Hepatocyte (in vitro differentiated cells): ENCODE results near the gene KRTAP1-3. TPM values are rescaled to one million over a fixed set of nuclear protein-coding genes. Genes with fewer than 3 reads are reported as not detected.
"Not testable (repeated sequence)": the region's sequence is repeated elsewhere in the genome, so short reads cannot be mapped to it uniquely, and the experiment has no call there.

Experiments used
- DNase-seq: peaks from one replicate; pipeline ENCODE4 v3.0.0-alpha.2; 2016; ENCODE audit warnings: low spot score
- H2AFZ ChIP-seq: fragments of 200-600 bp; sonication (generic); 2 replicates; pipeline ENCODE4 v1.6.0; 2016; ENCODE audit warnings: antibody characterized with exemption, mild to moderate bottlenecking
- H3K27ac ChIP-seq: fragments of 200-600 bp; sonication (generic); 2 replicates; pipeline ENCODE4 v1.5.1; 2016; ENCODE audit warnings: mild to moderate bottlenecking
- H3K27me3 ChIP-seq: fragments of 200-600 bp; sonication (generic); 2 replicates; pipeline ENCODE4 v1.6.1; 2016
- H3K36me3 ChIP-seq: fragments of 200-600 bp; sonication (generic); replicated peaks from 2 replicates; pipeline ENCODE4 v1.5.1; 2016; ENCODE audit warnings: low read depth; ENCODE audit not compliant: insufficient read depth
- H3K4me1 ChIP-seq: fragments of 200-600 bp; sonication (generic); 2 replicates; pipeline ENCODE4 v1.5.1; 2016; ENCODE audit warnings: mild to moderate bottlenecking, moderate library complexity; ENCODE audit not compliant: insufficient read depth
- H3K4me2 ChIP-seq: fragments of 200-600 bp; sonication (generic); 2 replicates; pipeline ENCODE4 v1.6.0; 2016
- H3K4me3 ChIP-seq: fragments of 200-600 bp; sonication (generic); 2 replicates; pipeline ENCODE4 v1.5.1; 2016; ENCODE audit warnings: mild to moderate bottlenecking
- H3K79me2 ChIP-seq: fragments of 200-600 bp; sonication (generic); 2 replicates; pipeline ENCODE4 v1.6.0; 2017; ENCODE audit warnings: mild to moderate bottlenecking
- H3K9me2 ChIP-seq: fragments of 200-600 bp; sonication (generic); replicated peaks from 2 replicates; pipeline ENCODE4 v1.6.0; 2017; ENCODE audit warnings: mild to moderate bottlenecking; ENCODE audit not compliant: insufficient read depth
- H3K9me3 ChIP-seq: fragments of 200-600 bp; sonication (generic); 2 replicates; pipeline ENCODE4 v1.5.1; 2016; ENCODE audit warnings: low read depth, mild to moderate bottlenecking
- H4K20me1 ChIP-seq: fragments of 200-600 bp; sonication (generic); 2 replicates; pipeline ENCODE4 v1.6.0; 2016; ENCODE audit warnings: mild to moderate bottlenecking; ENCODE audit not compliant: insufficient read depth, poor library complexity, severe bottlenecking
- EZH2 ChIP-seq: fragments of 200-600 bp; sonication (generic); IDR thresholded peaks from 2 replicates; pipeline ENCODE4 v1.6.1; 2016; ENCODE audit warnings: antibody characterized with exemption, mild to moderate bottlenecking, borderline replicate concordance
- EZH2phosphoT487 ChIP-seq: fragments of 200-600 bp; sonication (generic); IDR thresholded peaks from one replicate; pipeline ENCODE4 v1.6.1; 2018; ENCODE audit warnings: antibody characterized with exemption, mild to moderate bottlenecking, low read depth, moderate library complexity; ENCODE audit not compliant: unreplicated experiment, severe bottlenecking
- WGBS: methylation state at CpG from one replicate; pipeline ENCODE4 v1.1.6; 2016; ENCODE audit warnings: low lambda C conversion rate; ENCODE audit errors: missing lambda C conversion rate; 5-methylcytosine and 5-hydroxymethylcytosine counted together
- polyA plus RNA-seq: library from polyadenylated mRNA; unstranded; fragments of >200 nt; fragmentation: Nextera tagmentation; extraction: Ambion mirVana; gene quantifications from 2 replicates; pipeline ENCODE4 v1.2.1, GENCODE V29; 2016
- total RNA-seq: library from RNA; depleted of rRNA; stranded (reverse); fragments of >200 nt; gene quantifications from 2 replicates; pipeline ENCODE4 v1.2.3, GENCODE V29; 2014
- TF ChIP-seq, protein P1 (sequence below): fragments of 200-600 bp; sonication (generic); IDR thresholded peaks from 2 replicates; pipeline ENCODE4 v1.5.1; 2016; ENCODE audit warnings: antibody characterized with exemption, mild to moderate bottlenecking; ENCODE audit not compliant: poor library complexity

The KRTAP1-3 gene
- total and polyA plus RNA-seq, 2 experiments from 2014 or later, result not detected

DNA sequence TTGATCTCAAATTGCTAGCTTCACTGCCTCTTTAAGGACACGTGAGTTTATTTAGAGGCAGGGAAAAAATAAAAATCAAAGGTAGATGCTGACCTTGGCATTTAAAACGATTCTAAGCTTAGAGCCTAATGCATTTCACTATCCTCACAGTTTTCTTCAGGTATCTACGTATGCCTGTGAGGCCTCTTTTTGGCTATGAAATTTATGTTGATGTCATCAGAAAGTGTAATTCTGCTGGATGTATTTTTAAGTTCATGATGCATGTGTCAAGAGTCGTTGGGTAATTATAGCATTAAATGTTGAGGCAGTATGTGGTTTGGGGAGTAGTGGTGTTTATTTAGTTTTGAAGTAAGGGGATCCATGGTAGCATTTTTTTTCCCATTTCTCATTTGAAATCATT is 30.7 kb downstream of the KRTAP1-3 start:
- WGBS, result 76% methylated on average over 4 of the region's 4 CpGs
- no peaks in the 10 kb centered on the region for H3K27me3 ChIP-seq
- no peak for DNase-seq

DNA sequence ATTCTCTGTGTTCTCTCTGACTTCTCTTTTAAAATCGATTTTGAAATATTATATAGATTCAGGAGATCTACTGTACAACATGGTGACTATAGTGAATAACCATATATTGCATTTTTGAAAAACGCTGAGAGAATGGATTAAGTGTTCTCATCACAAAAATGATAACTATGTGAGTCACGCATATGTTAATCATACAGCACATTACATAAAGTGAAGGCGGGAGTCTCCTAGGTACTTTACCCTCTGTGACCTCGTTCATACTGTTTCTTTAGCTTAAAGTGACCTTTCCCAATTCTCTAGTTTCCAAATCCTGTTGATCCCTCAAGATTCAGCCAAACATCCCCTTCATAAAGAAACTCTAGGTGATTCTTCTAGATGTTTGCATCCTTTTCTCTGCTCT is 31.9 kb downstream of the KRTAP1-3 start:
- Histone ChIP-seq H2AFZ (no peak overlapping the region), H3K9me2 (no peaks in the 10 kb centered on the region), H3K9me3 (no peaks in the 10 kb centered on the region), H3K27ac (no peak overlapping the region), H3K4me1 (peaks cover 3% of the 10 kb centered on the region), H3K4me2 (no peak overlapping the region), H3K4me3 (no peak overlapping the region), H3K36me3 (no peaks in the 10 kb centered on the region), H3K79me2 (no peaks in the 10 kb centered on the region), H4K20me1 (no peaks in the 10 kb centered on the region), H3K27me3 (no peaks in the 10 kb centered on the region)
- WGBS, result 61% methylated on average over 5 of the region's 5 CpGs
- no peak for DNase-seq
- TF ChIP-seq EZH2 (no peak), EZH2phosphoT487 (no peak)

More for the DNA sequence above, 30.7 kb downstream of the KRTAP1-3 start:
- no peaks in the 10 kb centered on the region for H3K9me2 ChIP-seq
- H3K4me2 ChIP-seq, result no peak overlapping the region
- no peak overlapping the region for H3K27ac ChIP-seq
- no peak overlapping the region for H3K4me3 ChIP-seq
- peaks cover 3% of the 10 kb centered on the region for H3K4me1 ChIP-seq
- no peak for TF ChIP-seq EZH2
- no peak for TF ChIP-seq EZH2phosphoT487
- TF ChIP-seq, protein P1, sequence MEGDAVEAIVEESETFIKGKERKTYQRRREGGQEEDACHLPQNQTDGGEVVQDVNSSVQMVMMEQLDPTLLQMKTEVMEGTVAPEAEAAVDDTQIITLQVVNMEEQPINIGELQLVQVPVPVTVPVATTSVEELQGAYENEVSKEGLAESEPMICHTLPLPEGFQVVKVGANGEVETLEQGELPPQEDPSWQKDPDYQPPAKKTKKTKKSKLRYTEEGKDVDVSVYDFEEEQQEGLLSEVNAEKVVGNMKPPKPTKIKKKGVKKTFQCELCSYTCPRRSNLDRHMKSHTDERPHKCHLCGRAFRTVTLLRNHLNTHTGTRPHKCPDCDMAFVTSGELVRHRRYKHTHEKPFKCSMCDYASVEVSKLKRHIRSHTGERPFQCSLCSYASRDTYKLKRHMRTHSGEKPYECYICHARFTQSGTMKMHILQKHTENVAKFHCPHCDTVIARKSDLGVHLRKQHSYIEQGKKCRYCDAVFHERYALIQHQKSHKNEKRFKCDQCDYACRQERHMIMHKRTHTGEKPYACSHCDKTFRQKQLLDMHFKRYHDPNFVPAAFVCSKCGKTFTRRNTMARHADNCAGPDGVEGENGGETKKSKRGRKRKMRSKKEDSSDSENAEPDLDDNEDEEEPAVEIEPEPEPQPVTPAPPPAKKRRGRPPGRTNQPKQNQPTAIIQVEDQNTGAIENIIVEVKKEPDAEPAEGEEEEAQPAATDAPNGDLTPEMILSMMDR, result no peak
- H3K9me3 ChIP-seq, result no peaks in the 10 kb centered on the region
- H3K79me2 ChIP-seq, result no peaks in the 10 kb centered on the region
- no peaks in the 10 kb centered on the region for H4K20me1 ChIP-seq
- no peaks in the 10 kb centered on the region for H3K36me3 ChIP-seq
- no peak overlapping the region for H2AFZ ChIP-seq

DNA sequence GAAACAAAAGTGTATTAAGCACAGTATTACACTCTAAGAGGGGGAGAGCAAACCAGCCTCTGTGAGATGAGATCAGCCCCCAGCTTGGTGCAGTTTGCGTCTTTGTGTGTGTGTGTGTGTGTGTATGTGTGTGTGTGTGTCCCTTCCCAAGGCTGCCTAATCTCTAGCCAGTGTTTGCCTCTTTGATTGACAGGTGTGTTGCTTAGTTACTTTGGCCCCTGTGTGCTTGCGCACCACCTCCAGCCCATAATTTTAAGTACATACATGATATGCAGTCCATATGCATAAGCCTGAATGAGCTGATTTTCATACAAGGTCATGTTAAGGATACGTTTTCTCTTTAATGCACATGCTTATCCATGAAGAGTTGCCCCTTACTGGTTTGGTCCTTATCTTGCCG is 32.9 kb downstream of the KRTAP1-3 start:
- H2AFZ ChIP-seq, result no peak overlapping the region
- no peak overlapping the region for H3K27ac ChIP-seq
- H3K4me3 ChIP-seq, result no peak overlapping the region
- no peaks in the 10 kb centered on the region for H3K36me3 ChIP-seq
- 73% methylated on average over 4 of the region's 4 CpGs for WGBS
- H3K9me2 ChIP-seq, result no peaks in the 10 kb centered on the region
- peaks cover 4% of the 10 kb centered on the region for H3K27me3 ChIP-seq
- H3K4me1 ChIP-seq, result peaks cover 3% of the 10 kb centered on the region
- TF ChIP-seq, protein P1, result no peak
- TF ChIP-seq EZH2phosphoT487, result no peak
- TF ChIP-seq EZH2, result no peak
- no peaks in the 10 kb centered on the region for H3K79me2 ChIP-seq
- no peak for DNase-seq
- no peak overlapping the region for H3K4me2 ChIP-seq
- no peaks in the 10 kb centered on the region for H3K9me3 ChIP-seq
- H4K20me1 ChIP-seq, result no peaks in the 10 kb centered on the region

DNA sequence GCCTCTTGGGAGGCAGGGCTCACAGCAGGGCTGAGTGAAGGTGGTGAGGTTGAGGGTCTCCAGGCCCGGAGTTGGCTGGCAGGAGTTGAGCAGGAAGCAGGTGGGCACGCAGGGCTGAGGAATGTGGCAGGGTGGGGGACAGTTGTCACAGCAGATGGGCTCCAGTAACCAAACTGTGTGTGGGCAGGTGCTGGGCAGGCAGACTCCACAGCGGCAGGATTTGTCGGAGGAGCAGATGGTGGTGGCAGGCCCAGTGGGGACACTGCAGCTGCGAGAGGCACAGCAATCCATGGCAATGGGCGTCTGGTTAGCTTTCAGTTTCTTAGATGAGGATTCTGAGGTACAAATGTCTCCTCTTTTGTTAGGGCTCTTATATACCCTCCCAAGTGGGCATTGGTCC is 35.1 kb downstream of the KRTAP1-3 start, which contains the start of gene KRTAP3-2:
Gene KRTAP3-2, minus strand, starts transcription at position 344 of the 400 bp plus-strand sequence. Its CDS starts 53 bp downstream, at position 291.
- H3K9me2 ChIP-seq, H2AFZ ChIP-seq, H3K36me3 ChIP-seq, H3K4me2 ChIP-seq, H4K20me1 ChIP-seq, H3K9me3 ChIP-seq, H3K4me3 ChIP-seq, H3K4me1 ChIP-seq, DNase-seq, H3K27ac ChIP-seq, H3K27me3 ChIP-seq, H3K79me2 ChIP-seq: not testable (repeated sequence)
- 87% methylated on average over 6 of the region's 6 CpGs for WGBS
